Measurements from ENCODE around the gene PLEKHB2. TPM values are rescaled to one million over a fixed set of nuclear protein-coding genes. Genes with fewer than 3 reads are reported as not detected.
"Not testable (repeated sequence)": the region's sequence is repeated elsewhere in the genome, so short reads cannot be mapped to it uniquely, and the experiment has no call there.

Gene PLEKHB2
- total RNA-seq, 1 donor from 2014 or later: 43.4 TPM

DNA sequence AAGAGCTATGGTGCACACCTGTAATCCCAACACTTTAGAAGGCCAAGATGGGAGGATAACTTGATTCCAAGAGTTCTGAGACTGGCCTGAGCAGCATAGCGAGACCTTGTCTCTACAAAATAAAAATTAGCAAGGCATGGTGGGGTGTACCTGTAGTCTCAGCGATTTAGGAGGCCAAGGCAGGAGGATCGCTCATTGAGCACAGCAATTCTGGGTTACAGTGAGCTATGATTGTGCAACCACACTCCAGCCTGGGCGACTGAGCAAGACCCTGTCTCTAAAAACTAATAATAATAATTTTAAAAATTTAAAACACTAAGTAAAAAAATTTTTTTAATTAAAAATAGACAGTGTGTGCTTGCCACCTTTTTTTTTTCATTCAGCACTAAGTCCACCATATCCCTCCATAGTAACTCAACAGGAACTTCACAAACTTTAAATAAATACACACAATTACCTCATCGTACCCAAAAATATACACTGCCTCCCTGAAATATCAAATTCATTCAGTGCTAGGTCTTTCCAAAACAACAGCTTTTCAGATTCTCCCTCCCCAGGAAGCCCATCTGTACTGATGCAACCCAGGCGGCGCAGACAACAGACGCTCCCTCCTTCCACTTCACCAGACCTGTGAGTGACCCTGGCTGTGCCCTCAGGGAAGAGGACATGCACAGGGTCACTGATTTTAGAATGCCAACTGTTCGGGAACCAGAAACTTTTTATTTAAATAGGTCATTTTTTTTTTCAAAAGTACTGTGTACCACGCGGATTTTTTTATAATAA lies 41.4 kb upstream of the PLEKHB2 start:
- peaks cover 31% of the 10 kb centered on the region for H3K36me3 Mint-ChIP-seq
- TF ChIP-seq, protein P1, sequence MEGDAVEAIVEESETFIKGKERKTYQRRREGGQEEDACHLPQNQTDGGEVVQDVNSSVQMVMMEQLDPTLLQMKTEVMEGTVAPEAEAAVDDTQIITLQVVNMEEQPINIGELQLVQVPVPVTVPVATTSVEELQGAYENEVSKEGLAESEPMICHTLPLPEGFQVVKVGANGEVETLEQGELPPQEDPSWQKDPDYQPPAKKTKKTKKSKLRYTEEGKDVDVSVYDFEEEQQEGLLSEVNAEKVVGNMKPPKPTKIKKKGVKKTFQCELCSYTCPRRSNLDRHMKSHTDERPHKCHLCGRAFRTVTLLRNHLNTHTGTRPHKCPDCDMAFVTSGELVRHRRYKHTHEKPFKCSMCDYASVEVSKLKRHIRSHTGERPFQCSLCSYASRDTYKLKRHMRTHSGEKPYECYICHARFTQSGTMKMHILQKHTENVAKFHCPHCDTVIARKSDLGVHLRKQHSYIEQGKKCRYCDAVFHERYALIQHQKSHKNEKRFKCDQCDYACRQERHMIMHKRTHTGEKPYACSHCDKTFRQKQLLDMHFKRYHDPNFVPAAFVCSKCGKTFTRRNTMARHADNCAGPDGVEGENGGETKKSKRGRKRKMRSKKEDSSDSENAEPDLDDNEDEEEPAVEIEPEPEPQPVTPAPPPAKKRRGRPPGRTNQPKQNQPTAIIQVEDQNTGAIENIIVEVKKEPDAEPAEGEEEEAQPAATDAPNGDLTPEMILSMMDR (conservative IDR thresholded peaks at IDR 0.05): no peak
- no peak overlapping the region for H3K27ac Mint-ChIP-seq
- no peaks in the 10 kb centered on the region for H3K9me3 Mint-ChIP-seq
- peaks cover 30% of the 10 kb centered on the region for H3K4me1 Mint-ChIP-seq (ENCODE audit: unreplicated experiment)
- no peak for DNase-seq (ENCODE audit: extremely low spot score, unreplicated experiment)
- H3K27me3 Mint-ChIP-seq: no peaks in the 10 kb centered on the region
- H3K4me3 Mint-ChIP-seq: no peak overlapping the region

DNA sequence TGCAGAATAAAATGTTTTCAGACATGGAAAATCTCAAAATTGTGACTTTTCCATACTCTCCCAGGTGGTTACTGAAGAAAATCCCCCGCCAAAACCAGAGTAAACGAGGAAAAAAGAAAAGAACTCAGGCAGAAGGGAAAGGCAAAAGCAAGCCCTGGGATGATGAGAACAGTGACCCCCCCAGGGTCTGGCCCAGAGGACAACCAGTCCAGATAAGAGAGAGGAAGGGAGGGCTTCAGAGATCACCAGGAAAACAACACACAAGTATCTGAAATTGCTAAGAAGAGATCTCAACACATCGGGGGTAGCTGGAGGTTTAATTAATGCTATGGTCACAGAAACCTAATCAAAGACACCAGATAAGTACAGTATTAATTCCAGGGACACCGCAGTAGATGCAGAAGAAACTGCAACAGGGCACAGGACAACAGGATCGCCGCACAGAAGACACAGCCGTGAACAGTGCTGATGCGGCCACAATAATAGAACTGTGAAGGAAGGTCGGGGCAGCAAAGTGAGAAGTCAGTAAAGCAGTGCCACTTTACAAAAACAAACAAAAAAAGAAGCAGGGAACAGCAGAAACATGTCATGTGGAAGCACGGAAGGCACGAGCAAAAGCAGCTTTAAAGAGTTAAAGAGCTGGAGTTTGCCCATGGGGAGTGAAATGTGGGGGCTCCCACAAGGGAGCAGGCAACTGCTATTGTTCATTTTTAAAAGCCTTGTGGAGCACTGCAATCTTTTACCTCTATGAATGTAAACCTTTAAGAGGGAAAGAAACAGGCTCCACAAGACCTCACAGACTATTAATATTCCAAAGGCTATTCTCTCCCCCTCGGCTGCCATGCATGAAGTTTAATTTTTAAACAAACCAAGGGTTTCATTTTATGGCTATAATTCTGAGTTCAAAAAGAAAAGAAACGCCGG lies 40.3 kb upstream of the PLEKHB2 start:
- Mint-ChIP-seq H3K36me3 (peaks cover 31% of the 10 kb centered on the region), H3K4me1 (ENCODE audit: unreplicated experiment) (peaks cover 30% of the 10 kb centered on the region), H3K27me3 (no peaks in the 10 kb centered on the region), H3K27ac (peak overlapping the region; percentile 1), H3K4me3 (peak overlapping the region; percentile 32), H3K9me3 (no peaks in the 10 kb centered on the region)
- no peak for DNase-seq (ENCODE audit: extremely low spot score, unreplicated experiment)
- TF ChIP-seq, protein P1 (conservative IDR thresholded peaks at IDR 0.05): no peak

DNA sequence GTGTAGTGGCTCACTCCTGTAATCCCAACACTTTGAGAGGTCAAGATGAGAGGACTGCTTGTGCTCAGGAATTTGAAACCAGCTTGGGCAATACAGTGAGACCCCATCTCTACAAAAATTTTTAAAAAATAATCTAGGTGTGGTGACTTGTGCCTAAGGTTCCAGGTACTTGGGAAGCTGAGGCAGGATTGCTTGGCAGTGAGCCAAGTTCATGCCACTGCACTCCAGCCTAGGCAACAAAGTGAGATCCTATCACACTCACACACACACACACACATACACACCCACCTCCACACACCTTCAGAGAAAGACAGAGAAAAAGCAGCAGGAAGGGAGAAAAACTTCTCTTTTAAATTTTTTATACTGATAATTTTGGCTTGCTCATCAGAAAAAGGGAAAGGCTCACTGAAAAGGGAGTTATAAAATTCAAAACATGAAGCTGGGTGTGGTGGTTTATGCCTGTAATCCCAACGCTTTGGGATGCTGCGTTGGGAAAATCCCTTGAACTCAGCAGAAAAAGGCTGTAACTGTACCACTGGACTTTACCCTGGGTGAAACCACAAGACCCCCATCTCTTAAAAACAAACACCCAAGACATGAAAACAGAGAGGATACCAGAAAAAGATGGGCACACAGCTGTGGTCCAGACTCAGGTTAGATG lies 37.5 kb upstream of the PLEKHB2 start:
- H3K36me3 Mint-ChIP-seq: peaks cover 36% of the 10 kb centered on the region
- DNase-seq (ENCODE audit: extremely low spot score, unreplicated experiment): no peak
- H3K27ac Mint-ChIP-seq: no peak overlapping the region
- H3K4me1 Mint-ChIP-seq (ENCODE audit: unreplicated experiment): peaks cover 13% of the 10 kb centered on the region
- H3K27me3 Mint-ChIP-seq: no peaks in the 10 kb centered on the region
- H3K4me3 Mint-ChIP-seq: no peak overlapping the region
- no peaks in the 10 kb centered on the region for H3K9me3 Mint-ChIP-seq
- TF ChIP-seq, protein P1 (conservative IDR thresholded peaks at IDR 0.05): no peak

DNA sequence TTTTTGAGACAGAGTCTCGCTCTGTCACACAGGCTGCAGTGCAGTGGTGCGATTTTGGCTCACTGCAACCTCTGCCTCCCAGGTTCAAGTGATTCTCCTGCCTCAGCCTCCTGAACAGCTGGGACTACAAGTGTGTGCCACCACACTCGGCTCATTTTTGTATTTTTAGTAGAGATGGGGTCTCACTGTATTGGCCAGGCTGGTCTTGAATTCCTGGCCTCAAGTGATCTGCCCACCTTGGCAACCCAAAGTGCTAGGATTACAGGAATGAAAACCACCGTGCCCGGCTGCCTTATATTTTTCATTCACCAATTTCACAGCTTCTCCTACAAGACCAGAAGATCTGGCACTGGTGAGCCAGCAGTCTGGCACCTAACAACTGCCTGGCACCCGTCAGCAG lies 37.0 kb upstream of the PLEKHB2 start:
- H3K4me3 Mint-ChIP-seq; H3K9me3 Mint-ChIP-seq; H3K27me3 Mint-ChIP-seq; DNase-seq (ENCODE audit: extremely low spot score, unreplicated experiment); H3K27ac Mint-ChIP-seq: not testable (repeated sequence)
- Mint-ChIP-seq H3K4me1 (ENCODE audit: unreplicated experiment) (peaks cover 13% of the 10 kb centered on the region), H3K36me3 (peaks cover 36% of the 10 kb centered on the region)

DNA sequence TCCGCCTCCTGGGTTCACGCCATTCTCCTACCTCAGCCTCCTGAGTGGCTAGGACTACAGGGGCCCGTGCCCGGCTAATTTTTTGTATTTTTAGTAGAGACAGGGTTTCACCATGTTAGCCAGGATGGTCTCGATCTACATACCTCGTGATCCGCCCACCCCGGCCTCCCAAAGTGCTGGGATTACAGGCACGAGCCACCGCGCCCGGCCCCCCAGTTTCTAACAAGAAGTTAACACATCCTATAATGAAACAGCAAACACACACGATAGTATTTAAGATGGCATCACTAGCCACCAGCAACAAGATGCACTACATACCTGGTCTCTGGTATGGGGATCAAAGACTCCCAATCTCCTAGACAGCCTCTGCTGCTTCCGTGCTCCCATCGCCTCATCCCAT lies 29.6 kb upstream of the PLEKHB2 start:
- DNase-seq (ENCODE audit: extremely low spot score, unreplicated experiment); H3K9me3 Mint-ChIP-seq; H3K4me3 Mint-ChIP-seq; H3K27me3 Mint-ChIP-seq; H3K4me1 Mint-ChIP-seq (ENCODE audit: unreplicated experiment): not testable (repeated sequence)
- peak overlapping the region; percentile 61 for H3K27ac Mint-ChIP-seq
- peaks cover 48% of the 10 kb centered on the region for H3K36me3 Mint-ChIP-seq

DNA sequence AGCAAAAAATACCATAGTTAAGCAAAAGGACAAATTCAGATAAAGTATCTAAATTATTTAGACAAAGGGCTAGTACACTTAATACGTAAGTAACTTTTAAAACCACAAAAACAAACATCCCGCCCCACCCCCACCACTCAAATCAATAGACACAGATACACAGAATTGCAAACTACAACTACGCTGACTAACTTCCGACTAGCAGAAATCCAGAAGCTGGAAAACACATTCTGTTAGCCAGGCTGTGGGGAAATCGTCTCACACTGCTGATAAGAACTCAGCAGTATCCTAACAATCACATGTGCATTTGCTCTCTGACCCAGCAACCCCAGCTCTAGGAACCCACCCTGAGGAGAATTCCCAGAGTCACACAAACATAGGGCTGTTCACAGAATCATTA lies 28.4 kb upstream of the PLEKHB2 start:
- Mint-ChIP-seq H3K4me3 (no peak overlapping the region), H3K9me3 (no peaks in the 10 kb centered on the region), H3K27me3 (no peaks in the 10 kb centered on the region), H3K27ac (peak overlapping the region; percentile 46), H3K36me3 (peaks cover 49% of the 10 kb centered on the region), H3K4me1 (ENCODE audit: unreplicated experiment) (peaks cover 5% of the 10 kb centered on the region)
- TF ChIP-seq, protein P1 (conservative IDR thresholded peaks at IDR 0.05): no peak
- no peak for DNase-seq (ENCODE audit: extremely low spot score, unreplicated experiment)

Data from type B pancreatic cell (in vitro differentiated cells).